ENCODE data around the gene COL20A1.

GRCh38 chr20:63272105-63273058 lies 20.6 kb upstream of the COL20A1 start, which contains the start of gene ARFGAP1:
- TF ChIP-seq, protein P1, sequence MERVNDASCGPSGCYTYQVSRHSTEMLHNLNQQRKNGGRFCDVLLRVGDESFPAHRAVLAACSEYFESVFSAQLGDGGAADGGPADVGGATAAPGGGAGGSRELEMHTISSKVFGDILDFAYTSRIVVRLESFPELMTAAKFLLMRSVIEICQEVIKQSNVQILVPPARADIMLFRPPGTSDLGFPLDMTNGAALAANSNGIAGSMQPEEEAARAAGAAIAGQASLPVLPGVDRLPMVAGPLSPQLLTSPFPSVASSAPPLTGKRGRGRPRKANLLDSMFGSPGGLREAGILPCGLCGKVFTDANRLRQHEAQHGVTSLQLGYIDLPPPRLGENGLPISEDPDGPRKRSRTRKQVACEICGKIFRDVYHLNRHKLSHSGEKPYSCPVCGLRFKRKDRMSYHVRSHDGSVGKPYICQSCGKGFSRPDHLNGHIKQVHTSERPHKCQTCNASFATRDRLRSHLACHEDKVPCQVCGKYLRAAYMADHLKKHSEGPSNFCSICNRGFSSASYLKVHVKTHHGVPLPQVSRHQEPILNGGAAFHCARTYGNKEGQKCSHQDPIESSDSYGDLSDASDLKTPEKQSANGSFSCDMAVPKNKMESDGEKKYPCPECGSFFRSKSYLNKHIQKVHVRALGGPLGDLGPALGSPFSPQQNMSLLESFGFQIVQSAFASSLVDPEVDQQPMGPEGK (CRISPR knock-in tag; IDR thresholded peaks at IDR 0.05; ENCODE audit: borderline replicate concordance): no peak
- TF ChIP-seq SNAI2 (CRISPR knock-in tag; IDR thresholded peaks at IDR 0.05): no peak
